Neuronal stem cell (in vitro differentiated cells): Measurements from ENCODE around the gene DESI1.
"Not testable (repeated sequence)": the region's sequence is repeated elsewhere in the genome, so short reads cannot be mapped to it uniquely, and the experiment has no call there.

Experiments
- DNase-seq: peaks from one replicate; pipeline ENCODE4 v3.0.0-alpha.2; 2013; ENCODE audit warnings: low spot score
- H2AFZ ChIP-seq: one replicate; pipeline ENCODE4 v1.6.1; 2013; ENCODE audit warnings: mild to moderate bottlenecking, low read length, inconsistent platforms
- H2AK5ac ChIP-seq: 2 replicates; pipeline ENCODE4 v1.6.1; 2013; ENCODE audit warnings: low read depth, mild to moderate bottlenecking, inconsistent platforms, low read length, moderate library complexity, mixed read lengths
- H2BK120ac ChIP-seq: 2 replicates; pipeline ENCODE4 v1.6.1; 2013; ENCODE audit warnings: low read depth, mild to moderate bottlenecking, inconsistent platforms, low read length, moderate library complexity, mixed read lengths
- H2BK12ac ChIP-seq: one replicate; pipeline ENCODE4 v1.6.1; 2013; ENCODE audit warnings: low read length, inconsistent platforms
- H2BK15ac ChIP-seq: 2 replicates; pipeline ENCODE4 v1.6.1; 2013; ENCODE audit warnings: mild to moderate bottlenecking, low read length, inconsistent platforms, mixed read lengths
- H2BK5ac ChIP-seq: one replicate; pipeline ENCODE4 v1.6.1; 2013; ENCODE audit warnings: inconsistent platforms, mild to moderate bottlenecking, low read length, moderate library complexity
- H3K14ac ChIP-seq: one replicate; pipeline ENCODE4 v1.6.1; 2013; ENCODE audit warnings: low read length, inconsistent platforms
- H3K18ac ChIP-seq: 2 replicates; pipeline ENCODE4 v1.6.1; 2013; ENCODE audit warnings: low read length, inconsistent platforms
- H3K23ac ChIP-seq: 2 replicates; pipeline ENCODE4 v1.6.1; 2013; ENCODE audit warnings: low read depth, mild to moderate bottlenecking, mixed read lengths, low read length, inconsistent platforms; ENCODE audit not compliant: poor library complexity
- H3K27ac ChIP-seq: replicated peaks from 3 replicates; pipeline ENCODE4 v1.5.1; 2013; ENCODE audit warnings: low read length, inconsistent platforms
- H3K27me3 ChIP-seq, 3 experiments: 2 replicates each; pipeline ENCODE4 v1.6.1; 2013; ENCODE audit warnings: low read length in 3 of 3, mild to moderate bottlenecking in 2 of 3, inconsistent platforms in 1 of 3, low read depth in 1 of 3, mixed read lengths in 1 of 3, moderate library complexity in 1 of 3; ENCODE audit not compliant: control insufficient read depth in 3 of 3, insufficient read depth in 3 of 3
- H3K36me3 ChIP-seq, 2 donors: replicated peaks in 1 of 2; 2 replicates each; pipeline ENCODE4 v1.6.1; 2013; ENCODE audit warnings: low read length in 2 of 2; ENCODE audit not compliant: control insufficient read depth in 2 of 2, insufficient read depth in 2 of 2
- H3K4ac ChIP-seq: 2 replicates; pipeline ENCODE4 v1.6.1; 2013; ENCODE audit warnings: inconsistent platforms, mild to moderate bottlenecking, low read length, moderate library complexity
- H3K4me1 ChIP-seq, 2 donors: 1 replicate in 1 of 2; 2 replicates in 1 of 2; pipeline ENCODE4 v1.6.1; 2013; ENCODE audit warnings: low read length in 2 of 2, low read depth in 1 of 2; ENCODE audit not compliant: control insufficient read depth in 2 of 2, insufficient read depth in 1 of 2
- H3K4me2 ChIP-seq: one replicate; pipeline ENCODE4 v1.6.1; 2013; ENCODE audit warnings: mild to moderate bottlenecking, low read length, inconsistent platforms; ENCODE audit not compliant: insufficient read depth, poor library complexity, severe bottlenecking
- H3K4me3 ChIP-seq, 2 donors: 2 replicates each; pipeline ENCODE4 v1.5.1; 2013; ENCODE audit warnings: low read length in 2 of 2, mild to moderate bottlenecking in 2 of 2, inconsistent platforms in 1 of 2, moderate library complexity in 1 of 2
- H3K79me1 ChIP-seq: one replicate; pipeline ENCODE4 v1.6.1; 2013; ENCODE audit warnings: low read depth, mild to moderate bottlenecking, inconsistent platforms, low read length, moderate library complexity
- H3K9ac ChIP-seq: one replicate; pipeline ENCODE4 v1.6.1; 2013; ENCODE audit warnings: mild to moderate bottlenecking, low read depth, low read length, inconsistent platforms; ENCODE audit not compliant: poor library complexity
- H3K9me3 ChIP-seq, 2 donors: replicated peaks in 1 of 2; 2 replicates each; pipeline versions ENCODE3 to v1.6.1; 2013; ENCODE audit warnings: low read length in 2 of 2, mild to moderate bottlenecking in 2 of 2, inconsistent platforms in 1 of 2, low read depth in 1 of 2, mixed read lengths in 1 of 2, moderate library complexity in 1 of 2; ENCODE audit not compliant: control insufficient read depth in 2 of 2, insufficient read depth in 1 of 2
- H4K8ac ChIP-seq: one replicate; pipeline ENCODE4 v1.6.1; 2013; ENCODE audit warnings: low read depth, mild to moderate bottlenecking, inconsistent platforms, low read length, moderate library complexity
- H4K91ac ChIP-seq: one replicate; pipeline ENCODE4 v1.6.1; 2013; ENCODE audit warnings: low read length, low read depth, mild to moderate bottlenecking, inconsistent platforms; ENCODE audit not compliant: poor library complexity
- WGBS, 2 donors: extraction: QIAGEN DNeasy Blood & Tissue Kit; methylation state at CpG; one replicate each; pipeline ENCODE4 v1.1.7; 2013; ENCODE audit warnings: missing lambda C conversion rate in 2 of 2, mixed read lengths in 1 of 2; ENCODE audit not compliant: insufficient read length in 2 of 2, insufficient replicate concordance in 1 of 2; ENCODE audit errors: extremely low coverage in 2 of 2; 5-methylcytosine and 5-hydroxymethylcytosine counted together

Gene DESI1

DNA sequence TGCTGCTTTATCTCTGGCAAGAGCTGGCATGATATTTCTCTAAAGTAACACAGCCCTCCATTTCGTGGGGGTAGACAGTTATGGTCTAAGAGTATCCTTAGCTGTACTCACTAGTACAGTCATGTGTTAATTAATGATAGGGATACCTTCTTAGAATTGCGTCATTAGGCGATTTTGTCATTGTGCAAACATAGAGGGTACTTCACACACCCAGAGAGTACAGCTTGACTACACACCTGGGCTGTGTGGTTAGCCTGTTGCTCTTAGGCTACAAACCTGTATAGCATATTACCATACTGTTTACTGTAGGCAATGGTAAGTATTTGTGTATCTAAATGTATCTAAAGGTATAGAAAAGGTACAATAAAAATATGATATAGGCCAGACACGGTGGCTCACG is 17.3 kb upstream of the DESI1 start:
- H3K4ac ChIP-seq, result no peak overlapping the region
- H3K4me3 ChIP-seq, result no peak overlapping the region
- H4K8ac ChIP-seq, result no peak overlapping the region
- no peak overlapping the region for H4K91ac ChIP-seq
- no peak overlapping the region for H2BK120ac ChIP-seq
- H3K27me3 ChIP-seq, result no peaks in the 10 kb centered on the region
- no peak overlapping the region for H3K27ac ChIP-seq
- H3K9me3 ChIP-seq, result no peaks in the 10 kb centered on the region
- no CpG with 5 or more reads among the region's 5 CpGs for WGBS, 2 donors
- no peak overlapping the region for H2AFZ ChIP-seq
- H3K18ac ChIP-seq, result no peak overlapping the region
- no peak overlapping the region for H3K14ac ChIP-seq
- no peak overlapping the region for H3K4me2 ChIP-seq
- H2BK15ac ChIP-seq, result no peak overlapping the region
- H2BK12ac ChIP-seq, result no peak overlapping the region
- no peak overlapping the region for H2BK5ac ChIP-seq
- peaks cover 5% of the 10 kb centered on the region for H3K79me1 ChIP-seq
- no peak overlapping the region for H3K9ac ChIP-seq
- no peak overlapping the region for H3K23ac ChIP-seq
- no peak overlapping the region for H2AK5ac ChIP-seq
- no peak for DNase-seq
- no peaks in the 10 kb centered on the region for H3K4me1 ChIP-seq
- H3K36me3 ChIP-seq, result peaks cover 50 to 97% of the 10 kb centered on the region in 2 donors

DNA sequence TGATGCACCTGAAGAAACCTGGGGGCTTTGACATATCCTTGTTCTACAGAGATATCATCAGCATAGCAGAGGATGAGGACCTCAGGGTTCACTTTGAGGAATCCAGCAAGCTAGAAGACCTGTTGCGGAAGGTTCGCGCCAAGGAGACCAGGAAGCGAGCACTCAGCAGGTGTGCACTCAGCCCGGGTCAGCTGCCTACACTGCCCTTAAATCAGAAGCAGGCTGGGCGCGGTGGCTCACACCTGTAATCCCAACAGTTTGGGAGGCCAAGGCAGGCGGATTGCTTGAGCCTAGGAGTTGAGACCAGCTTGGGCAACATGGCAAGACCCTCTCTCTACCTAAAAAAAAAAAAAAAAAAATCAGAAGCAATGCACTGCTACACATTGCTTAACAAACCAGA is 16.8 kb upstream of the DESI1 start:
- H3K9me3 ChIP-seq, H4K8ac ChIP-seq, H3K4me3 ChIP-seq, H3K18ac ChIP-seq, H4K91ac ChIP-seq, H3K4ac ChIP-seq, H3K27me3 ChIP-seq, H2BK12ac ChIP-seq, H2AK5ac ChIP-seq, H2BK5ac ChIP-seq, H3K79me1 ChIP-seq, DNase-seq, H3K14ac ChIP-seq, H3K9ac ChIP-seq, H2AFZ ChIP-seq, H3K4me2 ChIP-seq, H2BK15ac ChIP-seq, H2BK120ac ChIP-seq, H3K23ac ChIP-seq, H3K4me1 ChIP-seq, H3K27ac ChIP-seq: not testable (repeated sequence)
- no CpG with 5 or more reads among the region's 8 CpGs for WGBS, 2 donors
- H3K36me3 ChIP-seq, result peaks cover 48 to 96% of the 10 kb centered on the region in 2 donors

DNA sequence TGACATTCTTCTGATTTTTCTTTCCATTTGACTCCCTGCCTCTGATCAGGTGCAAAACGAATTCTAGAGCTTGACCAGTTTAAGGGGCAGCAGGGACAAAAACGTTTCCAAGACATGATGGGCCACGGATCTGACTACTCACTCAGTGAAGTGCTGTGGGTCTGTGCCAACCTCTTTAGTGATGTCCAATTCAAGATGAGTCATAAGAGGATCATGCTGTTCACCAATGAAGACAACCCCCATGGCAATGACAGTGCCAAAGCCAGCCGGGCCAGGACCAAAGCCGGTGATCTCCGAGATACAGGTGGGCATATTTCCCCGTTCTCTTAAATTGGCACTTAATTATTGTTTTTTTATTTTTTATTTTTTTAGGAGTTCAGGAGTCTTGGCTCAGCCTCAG is 15.6 kb upstream of the DESI1 start:
- no peak overlapping the region for H2BK5ac ChIP-seq
- H2AK5ac ChIP-seq, result no peak overlapping the region
- no peak overlapping the region for H3K18ac ChIP-seq
- no peaks in the 10 kb centered on the region for H3K4me1 ChIP-seq
- WGBS, 2 donors, result no CpG with 5 or more reads among the region's 7 CpGs
- H3K27me3 ChIP-seq, result no peaks in the 10 kb centered on the region
- H3K4me3 ChIP-seq, result no peak overlapping the region
- peaks cover 5% of the 10 kb centered on the region for H3K79me1 ChIP-seq
- H2BK120ac ChIP-seq, result no peak overlapping the region
- H4K91ac ChIP-seq, result no peak overlapping the region
- peaks cover 48 to 94% of the 10 kb centered on the region in 2 donors for H3K36me3 ChIP-seq
- no peak overlapping the region for H3K14ac ChIP-seq
- H3K27ac ChIP-seq, result no peak overlapping the region
- no peak for DNase-seq
- H2BK15ac ChIP-seq, result no peak overlapping the region
- H3K4ac ChIP-seq, result no peak overlapping the region
- no peak overlapping the region for H3K23ac ChIP-seq
- H3K4me2 ChIP-seq, result no peak overlapping the region
- no peak overlapping the region for H2AFZ ChIP-seq
- H3K9ac ChIP-seq, result no peak overlapping the region
- no peaks in the 10 kb centered on the region for H3K9me3 ChIP-seq
- no peak overlapping the region for H4K8ac ChIP-seq
- H2BK12ac ChIP-seq, result no peak overlapping the region

DNA sequence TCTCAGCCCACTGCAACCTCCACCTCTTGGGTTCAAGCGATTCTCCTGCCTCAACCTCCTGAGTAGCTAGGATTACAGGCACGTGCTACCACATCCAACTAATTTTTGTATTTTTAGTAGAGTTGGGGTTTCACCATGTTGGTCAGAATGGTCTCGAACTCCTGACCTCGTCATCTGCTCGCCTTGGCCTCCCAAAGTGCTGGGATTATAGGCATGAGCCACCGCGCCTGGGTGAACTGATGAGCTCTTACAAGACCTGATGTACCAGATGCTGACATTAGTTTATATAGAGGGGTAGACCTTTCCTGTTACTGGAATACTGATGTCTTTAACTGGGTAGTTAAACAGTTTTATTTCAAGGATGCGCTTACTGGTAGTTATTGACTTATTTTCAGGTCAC is 13.8 kb upstream of the DESI1 start:
- not testable (repeated sequence) for H2BK12ac ChIP-seq, H2BK120ac ChIP-seq, H2BK5ac ChIP-seq, H3K4me2 ChIP-seq, H4K91ac ChIP-seq, H2BK15ac ChIP-seq, H3K27me3 ChIP-seq, H3K23ac ChIP-seq, H3K79me1 ChIP-seq, H3K4ac ChIP-seq, H3K9ac ChIP-seq, H3K4me3 ChIP-seq, H4K8ac ChIP-seq, H3K27ac ChIP-seq, H3K14ac ChIP-seq, H3K18ac ChIP-seq, H2AK5ac ChIP-seq, H3K9me3 ChIP-seq, H2AFZ ChIP-seq, H3K4me1 ChIP-seq, DNase-seq
- H3K36me3 ChIP-seq, result peaks cover 45 to 88% of the 10 kb centered on the region in 2 donors
- WGBS, 2 donors, result no CpG with 5 or more reads among the region's 8 CpGs
